Measurements from ENCODE around the gene HS6ST2.
A peak's percentile ranks its signal among the peaks of the same experiment; 100 is the strongest.

HS6ST2 gene

GRCh38 chrX:132673331-132673730 lies 285.1 kb downstream of the HS6ST2 start:
- DNase-seq (ENCODE audit: low read depth) = no peak

- DNase-seq (ENCODE audit: low read depth) = no peak
These were observed 287.2 kb downstream of the HS6ST2 start for GRCh38 chrX:132671229-132671641.

GRCh38 chrX:132669142-132669541 lies 289.3 kb downstream of the HS6ST2 start:
- DNase-seq (ENCODE audit: low read depth) = no peak

GRCh38 chrX:132668178-132668577 lies 290.3 kb downstream of the HS6ST2 start:
- DNase-seq (ENCODE audit: low read depth) = no peak

- no peak for DNase-seq (ENCODE audit: low read depth)
These were observed 292.8 kb downstream of the HS6ST2 start for GRCh38 chrX:132665676-132666075.

GRCh38 chrX:132664273-132664672 lies 294.2 kb downstream of the HS6ST2 start:
- DNase-seq (ENCODE audit: low read depth) = no peak

GRCh38 chrX:132662844-132663243 lies 295.6 kb downstream of the HS6ST2 start:
- DNase-seq (ENCODE audit: low read depth) = no peak

GRCh38 chrX:132657876-132658275 lies 300.6 kb downstream of the HS6ST2 start:
- DNase-seq (ENCODE audit: low read depth) = no peak

- no peak for DNase-seq (ENCODE audit: low read depth)
These were observed 305.6 kb downstream of the HS6ST2 start for GRCh38 chrX:132652871-132653270.

GRCh38 chrX:132651421-132652086 lies 306.9 kb downstream of the HS6ST2 start:
- no peak for DNase-seq (ENCODE audit: low read depth)

- DNase-seq (ENCODE audit: low read depth) = no peak
These were observed 309.5 kb downstream of the HS6ST2 start for GRCh38 chrX:132648895-132649294.

- no peak for DNase-seq (ENCODE audit: low read depth)
These were observed 319.0 kb downstream of the HS6ST2 start for GRCh38 chrX:132639446-132639845.

GRCh38 chrX:132638313-132638712 lies 320.1 kb downstream of the HS6ST2 start:
- no peak for DNase-seq (ENCODE audit: low read depth)

- no peak for DNase-seq (ENCODE audit: low read depth)
These were observed 322.3 kb downstream of the HS6ST2 start for GRCh38 chrX:132636080-132636479.

GRCh38 chrX:132634521-132634920 lies 323.9 kb downstream of the HS6ST2 start:
- no peak for DNase-seq (ENCODE audit: low read depth)

- DNase-seq (ENCODE audit: low read depth) = no peak
These were observed 326.7 kb downstream of the HS6ST2 start for GRCh38 chrX:132631579-132632232.

GRCh38 chrX:132624466-132624865 lies 334.0 kb downstream of the HS6ST2 start:
- no peak for DNase-seq (ENCODE audit: low read depth)

GRCh38 chrX:132623942-132624341 lies 334.5 kb downstream of the HS6ST2 start:
- no peak for DNase-seq (ENCODE audit: low read depth)

GRCh38 chrX:132623300-132623699 lies 335.1 kb downstream of the HS6ST2 start:
- no peak for DNase-seq (ENCODE audit: low read depth)

GRCh38 chrX:132622130-132622529 lies 336.3 kb downstream of the HS6ST2 start:
- peak; percentile 45 for DNase-seq (ENCODE audit: low read depth)

- DNase-seq (ENCODE audit: low read depth) = no peak
These were observed 339.6 kb downstream of the HS6ST2 start for GRCh38 chrX:132618810-132619209.

- DNase-seq (ENCODE audit: low read depth) = peak; percentile 23
These were observed 342.9 kb downstream of the HS6ST2 start for GRCh38 chrX:132615391-132616131.

- DNase-seq (ENCODE audit: low read depth) = no peak
These were observed 344.1 kb downstream of the HS6ST2 start for GRCh38 chrX:132614297-132614696.

All from activated T-cell treated with anti-CD3 and anti-CD28 coated beads for 48 hours (primary cell).